ENCODE measurements around the gene TESMIN.

The TESMIN gene

GRCh38 chr11:68761801-68762200 lies 10.5 kb upstream of the TESMIN start:
- DNase-seq (ENCODE audit: low read depth) = no peak

- DNase-seq (ENCODE audit: low read depth) = no peak
These were observed 8.7 kb upstream of the TESMIN start for GRCh38 chr11:68759991-68760390.

DNA sequence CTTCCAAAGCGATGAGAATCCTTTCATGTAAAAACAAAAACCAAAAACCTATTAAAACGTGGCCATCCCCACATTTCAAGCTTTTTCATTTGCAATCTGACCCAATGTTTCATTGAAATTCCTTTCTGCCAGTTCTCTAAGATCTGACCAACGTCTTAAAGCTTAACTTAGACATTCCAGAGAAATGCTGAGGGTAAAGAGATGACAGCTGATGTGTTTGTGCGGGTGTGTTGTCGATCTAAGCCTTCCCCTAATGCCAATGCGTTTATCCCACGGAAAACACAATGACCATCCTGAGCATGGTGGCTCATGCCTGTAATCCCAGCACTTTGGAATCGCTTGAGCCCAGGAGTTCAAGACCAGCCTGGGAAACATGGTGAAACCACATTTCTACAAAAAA lies 6.4 kb upstream of the TESMIN start:
- DNase-seq (ENCODE audit: low read depth) = no peak

GRCh38 chr11:68756171-68756766 lies 4.9 kb upstream of the TESMIN start:
- DNase-seq (ENCODE audit: low read depth) = peak; percentile 62

GRCh38 chr11:68753300-68753699 lies 2.0 kb upstream of the TESMIN start:
- DNase-seq (ENCODE audit: low read depth) = no peak

DNA sequence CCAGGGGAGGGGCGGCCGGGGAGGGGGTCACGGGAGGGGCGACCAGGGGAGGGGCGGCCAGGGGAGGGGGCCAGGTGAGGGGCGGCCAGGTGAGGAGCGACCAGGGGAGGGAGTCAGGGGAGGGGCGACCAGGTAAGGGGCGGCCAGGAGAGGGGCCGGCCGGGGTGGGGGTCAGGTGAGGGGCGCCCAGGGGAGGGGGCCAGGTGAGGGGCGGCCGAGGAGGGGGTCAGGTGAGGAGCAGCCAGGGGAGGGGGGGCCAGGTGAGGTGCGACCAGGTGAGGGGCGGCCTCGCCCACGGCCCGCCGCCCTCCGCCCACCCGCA lies 355 bp downstream of the TESMIN start:
- DNase-seq (ENCODE audit: low read depth) = no peak

DNA sequence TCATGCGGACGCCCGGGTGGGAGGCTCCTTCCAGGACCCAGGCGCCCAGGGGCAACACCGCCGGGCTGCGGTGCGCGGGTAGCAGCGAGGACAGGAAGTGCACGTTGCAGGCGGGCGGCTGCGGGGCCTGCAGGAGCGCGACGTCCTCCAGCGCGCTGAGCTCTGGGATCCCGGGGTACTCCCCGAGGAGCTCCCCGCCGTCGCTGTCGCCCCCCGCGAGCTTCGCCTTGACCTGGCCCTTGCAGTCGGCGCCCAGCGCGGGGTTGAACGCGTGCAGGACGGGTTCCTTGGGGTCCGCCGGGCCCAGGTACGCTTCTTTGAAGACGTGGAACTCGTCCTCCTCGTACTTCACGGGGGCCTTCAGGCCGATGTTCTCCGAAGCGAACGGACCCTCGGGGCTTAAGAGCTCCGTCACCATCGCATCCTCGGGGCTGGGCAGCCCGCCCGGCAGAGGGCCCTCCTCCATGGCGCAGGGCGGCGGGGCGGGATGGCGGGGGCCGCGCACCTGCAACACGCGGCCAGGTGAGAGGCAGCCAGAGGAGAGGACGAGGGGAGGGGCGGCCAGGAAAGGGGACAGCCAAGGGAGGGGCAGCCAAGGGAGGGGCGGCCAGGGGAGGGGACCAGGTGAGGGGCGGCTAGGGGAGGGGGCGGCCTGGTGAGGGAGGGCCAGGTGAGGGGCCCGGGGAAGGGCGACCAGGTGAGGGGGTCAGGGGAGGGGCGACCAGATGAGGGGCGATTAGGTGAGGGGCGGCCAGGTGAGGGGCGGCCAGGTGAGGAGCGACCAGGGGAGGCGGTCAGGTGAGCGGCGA lies 921 bp downstream of the TESMIN start:
- no peak for DNase-seq (ENCODE audit: low read depth)

GRCh38 chr11:68749229-68750123 lies 1.8 kb downstream of the TESMIN start:
- peak; percentile 14 for DNase-seq (ENCODE audit: low read depth)

DNA sequence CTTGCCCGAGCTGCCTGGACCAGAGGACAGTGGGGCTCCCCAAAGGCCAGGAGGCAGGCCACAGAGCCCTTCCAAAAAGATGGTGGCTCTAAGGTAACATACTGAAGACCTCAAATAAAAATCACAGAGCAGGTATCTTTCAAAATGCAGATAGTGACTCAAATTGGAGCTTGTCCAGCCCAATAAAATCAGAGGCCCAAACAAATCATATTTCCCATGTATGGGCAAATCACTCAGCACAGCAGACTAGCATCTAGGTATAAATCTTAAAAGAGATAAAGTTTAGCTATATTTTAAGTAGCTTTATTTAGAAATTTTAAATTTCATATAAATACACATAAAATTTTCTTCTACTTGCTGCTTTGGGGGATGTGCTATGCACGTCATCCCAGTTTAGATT lies 3.3 kb downstream of the TESMIN start:
- no peak for DNase-seq (ENCODE audit: low read depth)

DNA sequence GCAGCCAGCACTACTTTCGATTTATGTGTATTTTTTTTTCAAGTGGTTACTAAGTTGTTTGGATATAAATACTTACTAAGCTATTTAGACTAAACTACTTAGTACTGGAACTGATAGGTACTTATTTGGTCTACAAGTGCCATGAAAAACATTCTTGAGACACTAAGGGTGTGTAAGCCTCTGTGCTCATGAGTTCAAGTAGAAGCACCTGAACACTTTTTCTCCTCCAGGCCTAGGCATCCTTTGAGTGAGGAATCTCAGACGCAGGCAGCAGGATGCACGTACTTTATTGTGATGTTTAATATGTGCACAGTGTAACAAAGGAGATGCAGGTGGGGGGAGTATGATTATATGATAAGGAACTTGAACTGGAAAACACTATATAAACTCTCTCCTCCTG lies 7.8 kb downstream of the TESMIN start:
- DNase-seq (ENCODE audit: low read depth) = no peak

GRCh38 chr11:68741463-68741862 lies 9.9 kb downstream of the TESMIN start:
- peak; percentile 15 for DNase-seq (ENCODE audit: low read depth)

- peak; percentile 5 for DNase-seq (ENCODE audit: low read depth)
These were observed 15.7 kb downstream of the TESMIN start for GRCh38 chr11:68735646-68736045.

DNA sequence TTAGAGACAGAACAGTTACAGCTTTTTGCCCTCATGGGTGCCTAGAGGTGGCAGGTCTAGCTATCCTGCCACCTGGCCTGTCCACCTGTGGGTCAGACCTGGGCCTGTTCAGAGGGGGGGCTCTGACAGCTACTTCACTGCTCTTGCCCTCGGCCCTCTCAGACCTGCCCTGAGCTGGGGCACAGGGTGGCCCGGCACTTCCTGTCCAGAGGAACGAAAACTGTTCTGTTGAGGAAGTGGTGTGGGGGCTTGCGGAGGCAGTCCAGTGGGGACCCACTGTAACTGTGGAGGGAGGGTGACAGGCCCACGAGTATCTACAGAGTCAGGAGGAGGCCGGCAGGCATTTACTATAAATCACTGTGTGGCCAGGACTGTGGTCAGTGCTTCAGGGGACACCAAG lies 16.2 kb downstream of the TESMIN start:
- DNase-seq (ENCODE audit: low read depth) = no peak

DNA sequence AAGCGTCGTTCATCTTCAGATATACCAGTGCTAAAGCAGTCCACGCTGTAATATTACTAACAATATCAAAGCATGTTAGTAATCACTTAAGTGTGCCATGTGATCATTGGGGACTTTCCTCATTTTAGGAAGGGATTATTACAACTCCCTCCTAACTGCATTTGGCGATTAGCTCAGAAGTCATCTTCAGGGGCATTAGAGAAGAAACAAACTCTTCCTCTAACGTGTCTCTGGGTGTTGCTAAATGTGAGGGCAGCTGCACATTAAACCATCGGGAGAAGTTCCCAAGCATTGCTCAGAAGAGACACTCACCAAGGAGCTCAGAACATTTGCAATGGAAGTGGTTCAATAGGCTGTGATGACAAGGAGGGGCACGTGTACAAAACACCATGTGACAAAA lies 17.2 kb downstream of the TESMIN start:
- DNase-seq (ENCODE audit: low read depth) = no peak

DNA sequence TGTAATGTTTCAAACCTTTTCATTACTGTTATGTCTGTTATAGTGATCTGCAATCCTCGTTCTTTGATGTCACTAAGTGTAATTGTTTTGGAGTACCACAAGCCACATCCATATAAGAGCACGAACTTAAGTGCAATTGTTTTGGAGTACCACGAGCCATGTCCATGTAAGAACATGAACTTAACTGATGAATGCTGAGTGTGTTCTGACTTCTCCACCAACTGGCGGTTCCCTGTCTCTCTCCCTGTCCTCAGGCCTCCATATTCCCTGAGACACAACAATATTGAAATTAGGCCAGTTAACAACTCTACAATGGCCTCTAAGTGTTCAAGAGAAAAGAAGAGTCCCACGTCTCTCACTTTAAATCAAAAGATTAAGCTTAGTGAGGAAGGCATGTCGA lies 23.5 kb downstream of the TESMIN start:
- DNase-seq (ENCODE audit: low read depth) = peak; percentile 19

DNA sequence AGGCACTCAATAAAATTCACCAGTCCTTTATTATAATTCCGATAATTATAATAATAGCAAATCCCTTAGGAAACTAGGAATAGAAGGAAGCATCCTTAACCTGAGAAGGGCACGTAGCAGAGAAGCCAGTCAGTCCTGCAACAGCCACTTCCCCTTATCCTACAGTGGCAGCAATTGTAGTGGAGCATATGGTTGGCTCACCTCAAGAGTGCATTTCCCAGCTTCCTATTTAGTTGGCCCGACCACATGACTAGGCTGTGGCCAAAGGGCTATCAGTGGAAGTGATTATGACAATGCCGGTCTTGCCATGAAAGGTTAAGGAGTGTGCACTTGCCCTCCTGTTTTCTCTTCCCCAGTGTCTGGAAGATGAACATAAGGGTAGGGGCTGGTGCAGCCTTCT lies 27.0 kb downstream of the TESMIN start:
- no peak for DNase-seq (ENCODE audit: low read depth)

GRCh38 chr11:68722143-68722542 lies 29.2 kb downstream of the TESMIN start:
- no peak for DNase-seq (ENCODE audit: low read depth)

DNA sequence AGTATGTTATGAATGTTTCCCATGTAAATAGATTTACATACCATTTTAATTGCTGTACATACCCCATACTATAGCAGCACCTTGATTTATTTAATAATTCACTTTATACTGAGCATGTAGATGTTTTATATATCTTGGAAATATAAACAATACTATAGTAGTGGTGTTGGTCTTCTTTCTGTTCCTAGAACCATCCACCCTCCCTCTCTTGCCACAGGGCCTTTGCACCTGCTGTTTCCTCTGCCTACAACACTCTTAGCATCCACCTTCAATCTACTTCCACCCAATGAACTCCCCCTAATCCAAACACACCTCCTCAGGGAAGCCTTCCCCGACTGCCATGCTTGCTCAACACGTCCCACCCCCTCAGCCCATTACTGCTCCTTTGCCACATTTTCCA lies 30.2 kb downstream of the TESMIN start:
- DNase-seq (ENCODE audit: low read depth) = no peak

- no peak for DNase-seq (ENCODE audit: low read depth)
These were observed 35.7 kb downstream of the TESMIN start for GRCh38 chr11:68715456-68716122.

DNA sequence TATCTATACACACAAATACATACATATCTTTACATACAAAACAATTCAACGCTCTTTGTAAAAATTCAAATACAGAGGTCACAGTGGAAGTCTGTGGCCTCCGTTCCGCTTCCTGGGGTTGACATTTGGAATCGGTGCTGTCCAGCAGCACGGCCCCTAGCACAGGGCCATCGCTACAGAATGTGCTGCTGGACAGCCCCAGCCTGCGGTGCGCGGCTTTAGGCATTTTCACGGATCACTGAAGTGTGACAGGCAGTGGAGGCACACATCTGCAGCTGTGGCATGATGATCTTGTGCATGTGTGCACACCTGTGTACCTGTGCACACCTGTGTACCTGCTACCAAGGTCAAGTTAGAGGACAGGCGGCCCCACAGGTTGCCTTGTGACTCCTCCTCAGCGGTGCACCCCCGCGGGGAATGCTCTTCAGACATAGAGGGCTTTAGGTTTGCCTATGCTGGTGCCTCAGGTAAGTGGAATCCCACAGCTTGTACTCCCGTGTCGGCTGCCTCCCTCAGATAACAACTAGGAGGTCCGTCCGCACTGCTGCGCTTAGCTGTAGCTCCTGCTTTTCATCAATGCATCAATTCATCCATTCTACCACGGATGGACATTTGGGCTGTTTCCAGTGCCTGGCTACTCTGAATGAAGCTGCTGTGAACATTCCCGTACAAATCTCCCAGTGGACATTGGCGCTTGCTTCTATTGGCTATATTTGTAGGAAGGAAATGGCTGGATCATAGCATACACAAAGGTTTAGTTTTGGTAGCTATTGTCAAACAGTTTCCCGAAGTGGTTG lies 37.1 kb downstream of the TESMIN start:
- no peak for DNase-seq (ENCODE audit: low read depth)

GRCh38 chr11:68711114-68711513 lies 40.2 kb downstream of the TESMIN start:
- no peak for DNase-seq (ENCODE audit: low read depth)

DNA sequence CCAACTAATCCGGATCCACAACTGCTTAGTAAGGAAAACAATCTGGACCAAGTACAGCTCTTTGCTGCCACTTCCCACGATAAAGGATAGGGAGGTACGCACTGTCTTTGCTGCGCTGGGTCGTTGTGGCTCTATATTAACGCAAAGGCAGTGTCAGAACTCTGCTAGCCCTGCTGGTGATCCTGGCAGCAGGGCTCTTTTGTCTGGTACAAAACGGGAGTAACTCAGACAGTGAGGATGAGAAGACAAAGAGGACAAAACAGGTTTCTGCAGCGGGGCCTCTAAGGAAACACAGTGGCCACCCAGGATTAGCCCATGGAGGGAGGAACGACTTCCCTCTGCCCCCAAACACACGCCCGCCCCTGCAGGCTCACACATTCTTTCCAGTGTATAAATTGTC lies 40.9 kb downstream of the TESMIN start:
- no peak for DNase-seq (ENCODE audit: low read depth)
